Measurements from ENCODE around the gene CACNG4. TPM values are rescaled to one million over a fixed set of nuclear protein-coding genes. Genes with fewer than 3 reads are reported as not detected.

The CACNG4 gene
- polyA plus RNA-seq, 1 donor from 2014 or later = 32.9 TPM

GRCh38 chr17:67022451-67022810, 57.9 kb downstream of the CACNG4 start:
- Histone ChIP-seq H3K4me3 (ENCODE audit: low read length) (no peak overlapping the region), H3K27ac (ENCODE audit: low read length) (no peak overlapping the region), H3K9me2 (ENCODE audit: insufficient read depth, low read length) (no peaks in the 10 kb centered on the region), H3K4me2 (ENCODE audit: low read length) (no peak overlapping the region), H3K27me3 (ENCODE audit: insufficient read depth, low read depth, low read length) (no peaks in the 10 kb centered on the region), H3K9ac (ENCODE audit: low read length) (no peak overlapping the region), H3F3A (ENCODE audit: insufficient read depth, low read length, poor library complexity, severe bottlenecking) (no peaks in the 10 kb centered on the region), H3K79me2 (replicated peaks; ENCODE audit: insufficient read depth, low read length) (no peaks in the 10 kb centered on the region), H4K20me1 (ENCODE audit: insufficient read depth) (no peaks in the 10 kb centered on the region), H2AFZ (ENCODE audit: low read depth, low read length) (no peak overlapping the region), H3K9me3 (ENCODE audit: low read length) (no peaks in the 10 kb centered on the region), H3K36me3 (ENCODE audit: insufficient read depth, low read length) (peaks cover 3% of the 10 kb centered on the region)
- no peak for TF ChIP-seq POLR2AphosphoS5 (IDR thresholded peaks at IDR 0.05)
- TF ChIP-seq TAF1 (IDR thresholded peaks at IDR 0.05; ENCODE audit: low read depth) = no peak
- no peak for TF ChIP-seq CTCF (IDR thresholded peaks at IDR 0.05; ENCODE audit: poor library complexity, severe bottlenecking)

GRCh38 chr17:67024736-67025135, 60.2 kb downstream of the CACNG4 start:
- H3K9me3 ChIP-seq (ENCODE audit: low read length) = no peaks in the 10 kb centered on the region
- TF ChIP-seq REST (IDR thresholded peaks at IDR 0.05; ENCODE audit: borderline replicate concordance) = no peak
- TF ChIP-seq EP300 (conservative IDR thresholded peaks at IDR 0.05; ENCODE audit: poor library complexity, severe bottlenecking) = no peak
- no peak for TF ChIP-seq CTCF (IDR thresholded peaks at IDR 0.05; ENCODE audit: poor library complexity, severe bottlenecking)
- TF ChIP-seq SMC3 (conservative IDR thresholded peaks at IDR 0.05; ENCODE audit: poor library complexity) = no peak
- TF ChIP-seq EZH2 (IDR thresholded peaks at IDR 0.05; ENCODE audit: borderline replicate concordance, insufficient read depth, low read length, poor library complexity, severe bottlenecking) = no peak
- no peak for TF ChIP-seq MXI1 (conservative IDR thresholded peaks at IDR 0.05; ENCODE audit: poor library complexity, severe bottlenecking)
- TF ChIP-seq RAD21 (conservative IDR thresholded peaks at IDR 0.05) = no peak
- TF ChIP-seq TAF1 (IDR thresholded peaks at IDR 0.05; ENCODE audit: low read depth) = no peak
- TF ChIP-seq POLR2AphosphoS5 (IDR thresholded peaks at IDR 0.05) = no peak
- no peak overlapping the region for H2AFZ ChIP-seq (ENCODE audit: low read depth, low read length)
- no peaks in the 10 kb centered on the region for H3K79me2 ChIP-seq (replicated peaks; ENCODE audit: insufficient read depth, low read length)
- H3K9ac ChIP-seq (ENCODE audit: low read length) = no peak overlapping the region
- no peaks in the 10 kb centered on the region for H4K20me1 ChIP-seq (ENCODE audit: insufficient read depth)
- H3K9me2 ChIP-seq (ENCODE audit: insufficient read depth, low read length) = no peaks in the 10 kb centered on the region
- H3F3A ChIP-seq (ENCODE audit: insufficient read depth, low read length, poor library complexity, severe bottlenecking) = no peaks in the 10 kb centered on the region
- no peak overlapping the region for H3K4me2 ChIP-seq (ENCODE audit: low read length)
- no peaks in the 10 kb centered on the region for H3K27me3 ChIP-seq (ENCODE audit: insufficient read depth, low read depth, low read length)
- no peak overlapping the region for H3K27ac ChIP-seq (ENCODE audit: low read length)
- H3K4me3 ChIP-seq (ENCODE audit: low read length) = no peak overlapping the region
- H3K36me3 ChIP-seq (ENCODE audit: insufficient read depth, low read length) = peaks cover 3% of the 10 kb centered on the region

Data from neural cell (in vitro differentiated cells).